RWPE1 (cell line): ENCODE measurements around the gene JMJD6.

ENCODE experiments used
- CTCF ChIA-PET: fragments of 350-600 bp; sonication (Branson Sonifier 250); formaldehyde crosslinking; extraction: SDS; loops from one replicate; lab custom pipeline; 2021; lab: Yijun Ruan, JAX
- POLR2A ChIA-PET: fragments of 400-600 bp; formaldehyde crosslinking; extraction: SDS; loops from one replicate; lab custom pipeline; 2020; ENCODE audit warnings: antibody characterized with exemption; ENCODE audit not compliant: low non-redundant PET; lab: Yijun Ruan, JAX
- DNase-seq: peaks from one replicate; pipeline ENCODE4 v3.0.0; 2012; ENCODE audit warnings: low spot score
- H3K27ac ChIP-seq: fragments of 450-650 bp; 2 replicates; pipeline ENCODE4 v1.5.1; 2017
- TF ChIP-seq, protein P1 (sequence below): fragments of 450-650 bp; conservative IDR thresholded peaks from 2 replicates; pipeline ENCODE4 v1.5.1; 2017; ENCODE audit warnings: low read depth, mild to moderate bottlenecking

JMJD6 gene

GRCh38 chr17:76726231-76726775 lies at the start of gene JMJD6:
Gene JMJD6 (minus strand): TSS chr17:76726606. CDS start chr17:76726475, 131 bp downstream.
- TF ChIP-seq, protein P1, sequence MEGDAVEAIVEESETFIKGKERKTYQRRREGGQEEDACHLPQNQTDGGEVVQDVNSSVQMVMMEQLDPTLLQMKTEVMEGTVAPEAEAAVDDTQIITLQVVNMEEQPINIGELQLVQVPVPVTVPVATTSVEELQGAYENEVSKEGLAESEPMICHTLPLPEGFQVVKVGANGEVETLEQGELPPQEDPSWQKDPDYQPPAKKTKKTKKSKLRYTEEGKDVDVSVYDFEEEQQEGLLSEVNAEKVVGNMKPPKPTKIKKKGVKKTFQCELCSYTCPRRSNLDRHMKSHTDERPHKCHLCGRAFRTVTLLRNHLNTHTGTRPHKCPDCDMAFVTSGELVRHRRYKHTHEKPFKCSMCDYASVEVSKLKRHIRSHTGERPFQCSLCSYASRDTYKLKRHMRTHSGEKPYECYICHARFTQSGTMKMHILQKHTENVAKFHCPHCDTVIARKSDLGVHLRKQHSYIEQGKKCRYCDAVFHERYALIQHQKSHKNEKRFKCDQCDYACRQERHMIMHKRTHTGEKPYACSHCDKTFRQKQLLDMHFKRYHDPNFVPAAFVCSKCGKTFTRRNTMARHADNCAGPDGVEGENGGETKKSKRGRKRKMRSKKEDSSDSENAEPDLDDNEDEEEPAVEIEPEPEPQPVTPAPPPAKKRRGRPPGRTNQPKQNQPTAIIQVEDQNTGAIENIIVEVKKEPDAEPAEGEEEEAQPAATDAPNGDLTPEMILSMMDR: no peak
- peak; percentile 97 for DNase-seq
- ChIA-PET POLR2A (interaction anchor here (1.0 kb wide), 1 partner anchor 55 kb away, joined by 3 read pairs; no protein-coding TSS in a partner anchor), CTCF (interaction anchor here (0.7 kb wide), 1 partner anchor 359 kb away, joined by 4 read pairs; no protein-coding TSS in a partner anchor)
- peak within 1 kb of the TSS; percentile 98 for H3K27ac ChIP-seq

- no peak overlapping the region for H3K27ac ChIP-seq
- POLR2A ChIA-PET: no interaction called here
- no peak for DNase-seq
- CTCF ChIA-PET: no interaction called here
- TF ChIP-seq, protein P1: no peak
Observed at GRCh38 chr17:76775021-76775600, 48.7 kb upstream of the JMJD6 start.

- H3K27ac ChIP-seq: peak overlapping the region; percentile 94
- POLR2A ChIA-PET: no interaction called here
- CTCF ChIA-PET: no interaction called here
- peak; percentile 79 for DNase-seq
- TF ChIP-seq, protein P1: no peak
Observed at GRCh38 chr17:76772842-76773525, 46.6 kb upstream of the JMJD6 start.

GRCh38 chr17:76758570-76758969 lies 32.2 kb upstream of the JMJD6 start:
- ChIA-PET POLR2A (no interaction called here), CTCF (interaction anchor here (0.7 kb wide), 2 partner anchors 22 to 216 kb away, joined by 3 to 4 read pairs; no protein-coding TSS in a partner anchor)
- no peak for DNase-seq
- TF ChIP-seq, protein P1: no peak
- no peak overlapping the region for H3K27ac ChIP-seq

DNA sequence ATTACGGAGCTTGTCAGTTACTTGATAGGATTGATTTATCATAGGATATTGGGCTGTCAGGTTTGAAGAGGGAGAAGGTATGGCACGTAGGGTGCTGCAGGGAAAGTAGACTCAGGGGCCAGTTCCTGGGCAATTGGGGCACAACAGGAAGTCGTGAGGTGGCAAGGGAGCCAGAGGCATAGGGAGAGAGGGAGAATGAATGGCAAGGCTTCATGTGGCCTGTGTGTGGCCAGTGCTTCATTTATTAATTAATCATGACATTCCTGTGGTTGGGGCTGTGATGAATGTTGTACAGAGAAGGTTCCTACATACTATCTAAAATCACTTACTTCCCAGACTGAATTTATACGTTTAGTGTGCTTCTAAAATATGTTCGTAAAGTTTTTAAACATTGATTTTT lies 30.9 kb upstream of the JMJD6 start:
- TF ChIP-seq, protein P1: no peak
- ChIA-PET POLR2A (no interaction called here), CTCF (no interaction called here)
- H3K27ac ChIP-seq: no peak overlapping the region
- DNase-seq: no peak

DNA sequence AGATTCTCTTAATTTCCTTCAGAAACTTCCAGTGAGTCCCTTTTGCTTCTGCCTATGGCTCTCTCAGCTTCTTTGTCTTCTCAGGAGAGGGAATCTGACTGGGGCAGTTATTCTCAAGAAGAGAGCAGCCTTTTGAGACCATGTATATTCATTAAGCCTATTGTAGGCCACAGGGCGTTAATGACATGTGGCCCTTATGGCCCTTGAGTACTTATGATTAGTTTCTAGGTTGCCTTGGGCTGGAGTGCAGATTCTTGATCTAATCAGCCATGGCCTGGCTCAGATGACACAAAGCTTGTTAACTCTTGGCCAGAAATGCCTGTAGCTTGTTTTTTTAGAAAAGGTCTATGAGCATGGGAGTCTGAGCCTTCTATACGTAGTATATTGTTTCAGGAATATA lies 28.9 kb upstream of the JMJD6 start:
- DNase-seq: no peak
- ChIA-PET POLR2A (no interaction called here), CTCF (no interaction called here)
- no peak overlapping the region for H3K27ac ChIP-seq
- TF ChIP-seq, protein P1: no peak
